ENCODE measurements around the gene VAV3. TPM values are rescaled to one million over a fixed set of nuclear protein-coding genes. Genes with fewer than 3 reads are reported as not detected.
"Not testable (repeated sequence)": the region's sequence is repeated elsewhere in the genome, so short reads cannot be mapped to it uniquely, and the experiment has no call there.

Gene VAV3
- total RNA-seq, 1 donor from 2014 or later, result 12.3 TPM

DNA sequence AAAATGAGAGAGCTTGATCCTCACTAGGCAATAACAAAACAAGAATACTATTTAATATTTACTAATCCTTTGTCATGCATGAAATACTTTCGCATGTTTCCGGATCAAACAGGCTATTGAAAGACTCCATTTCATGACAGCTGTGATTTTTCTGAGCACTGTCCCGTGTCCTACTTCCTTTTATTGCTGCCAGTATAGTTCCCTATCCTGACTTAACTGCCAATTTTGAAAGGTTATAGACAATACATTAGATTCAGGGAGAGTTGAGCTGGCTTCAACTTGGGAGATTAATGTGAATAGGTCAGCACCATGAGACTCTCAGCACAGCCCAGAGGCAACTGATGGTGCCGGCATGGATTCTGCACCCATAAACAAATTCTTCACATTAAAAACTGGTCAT is 225.8 kb downstream of the VAV3 start:
- TF ChIP-seq, protein P1, sequence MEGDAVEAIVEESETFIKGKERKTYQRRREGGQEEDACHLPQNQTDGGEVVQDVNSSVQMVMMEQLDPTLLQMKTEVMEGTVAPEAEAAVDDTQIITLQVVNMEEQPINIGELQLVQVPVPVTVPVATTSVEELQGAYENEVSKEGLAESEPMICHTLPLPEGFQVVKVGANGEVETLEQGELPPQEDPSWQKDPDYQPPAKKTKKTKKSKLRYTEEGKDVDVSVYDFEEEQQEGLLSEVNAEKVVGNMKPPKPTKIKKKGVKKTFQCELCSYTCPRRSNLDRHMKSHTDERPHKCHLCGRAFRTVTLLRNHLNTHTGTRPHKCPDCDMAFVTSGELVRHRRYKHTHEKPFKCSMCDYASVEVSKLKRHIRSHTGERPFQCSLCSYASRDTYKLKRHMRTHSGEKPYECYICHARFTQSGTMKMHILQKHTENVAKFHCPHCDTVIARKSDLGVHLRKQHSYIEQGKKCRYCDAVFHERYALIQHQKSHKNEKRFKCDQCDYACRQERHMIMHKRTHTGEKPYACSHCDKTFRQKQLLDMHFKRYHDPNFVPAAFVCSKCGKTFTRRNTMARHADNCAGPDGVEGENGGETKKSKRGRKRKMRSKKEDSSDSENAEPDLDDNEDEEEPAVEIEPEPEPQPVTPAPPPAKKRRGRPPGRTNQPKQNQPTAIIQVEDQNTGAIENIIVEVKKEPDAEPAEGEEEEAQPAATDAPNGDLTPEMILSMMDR (conservative IDR thresholded peaks at IDR 0.05), result no peak
- Mint-ChIP-seq H3K9me3 (no peaks in the 10 kb centered on the region), H3K27me3 (no peaks in the 10 kb centered on the region), H3K4me3 (peak overlapping the region; percentile 3), H3K36me3 (peaks cover 5% of the 10 kb centered on the region), H3K4me1 (ENCODE audit: unreplicated experiment) (peaks cover 9% of the 10 kb centered on the region), H3K27ac (peak overlapping the region; percentile 68)
- DNase-seq (ENCODE audit: extremely low spot score, unreplicated experiment), result no peak

DNA sequence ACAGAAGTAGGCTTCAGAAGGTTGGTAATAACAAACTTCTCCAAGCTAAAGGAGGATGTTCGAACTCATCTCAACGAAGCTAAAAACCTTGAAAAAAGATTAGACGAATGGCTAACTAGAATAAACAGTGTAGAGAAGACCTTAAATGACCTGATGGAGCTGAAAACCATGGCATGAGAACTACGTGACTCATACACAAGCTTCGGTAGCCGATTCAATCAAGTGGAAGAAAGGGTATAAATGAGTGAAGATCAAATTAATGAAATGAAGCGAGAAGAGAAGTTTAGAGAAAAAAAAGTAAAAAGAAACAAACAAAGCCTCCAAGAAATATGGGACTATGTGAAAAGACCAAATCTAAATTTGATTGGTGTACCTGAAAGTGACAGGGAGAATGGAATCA is 231.6 kb downstream of the VAV3 start:
- H3K27ac Mint-ChIP-seq; H3K36me3 Mint-ChIP-seq; H3K4me3 Mint-ChIP-seq; H3K9me3 Mint-ChIP-seq; H3K27me3 Mint-ChIP-seq; DNase-seq (ENCODE audit: extremely low spot score, unreplicated experiment); H3K4me1 Mint-ChIP-seq (ENCODE audit: unreplicated experiment): not testable (repeated sequence)

DNA sequence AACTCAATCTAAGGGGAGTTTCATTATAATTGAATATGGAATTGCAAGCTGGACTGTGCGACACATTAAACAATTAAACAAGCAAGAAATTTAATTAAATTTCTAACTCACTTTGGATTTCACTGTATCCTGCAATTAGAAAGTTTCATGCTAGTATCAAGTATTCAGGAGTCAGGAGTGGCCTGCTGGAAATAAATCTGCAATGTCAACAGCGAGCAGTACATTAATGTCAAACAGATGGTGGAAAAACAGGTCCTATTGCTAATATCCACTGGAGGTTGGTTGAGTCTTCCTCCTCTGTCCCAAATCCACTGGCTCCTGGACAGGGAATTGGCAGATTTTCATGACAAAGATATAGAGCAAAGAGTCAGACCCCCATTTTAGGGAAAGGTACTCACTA is 237.1 kb downstream of the VAV3 start:
- Mint-ChIP-seq H3K36me3 (no peaks in the 10 kb centered on the region), H3K4me3 (no peak overlapping the region), H3K9me3 (peaks cover 6% of the 10 kb centered on the region), H3K27ac (no peak overlapping the region), H3K27me3 (no peaks in the 10 kb centered on the region), H3K4me1 (ENCODE audit: unreplicated experiment) (peaks cover 9% of the 10 kb centered on the region)
- no peak for DNase-seq (ENCODE audit: extremely low spot score, unreplicated experiment)
- TF ChIP-seq, protein P1 (conservative IDR thresholded peaks at IDR 0.05), result no peak

DNA sequence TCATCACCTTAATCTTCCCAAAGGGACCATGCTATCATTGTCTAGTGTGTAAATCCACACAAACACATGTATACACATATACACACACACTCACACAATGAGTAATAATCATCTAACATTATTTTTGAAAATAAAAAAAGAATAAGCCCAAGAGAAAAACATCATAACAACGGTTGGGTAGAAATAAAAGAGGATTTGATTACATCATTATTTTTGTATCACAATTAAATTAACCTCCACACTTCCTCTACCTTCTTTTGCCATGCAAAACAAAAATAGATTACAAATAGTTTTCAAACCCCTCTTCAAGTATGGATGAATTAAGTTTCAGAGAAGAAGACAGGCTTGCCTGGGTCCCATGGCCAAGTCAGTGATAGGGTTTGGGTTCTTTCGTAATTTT is 238.1 kb downstream of the VAV3 start:
- TF ChIP-seq, protein P1 (conservative IDR thresholded peaks at IDR 0.05), result no peak
- peaks cover 9% of the 10 kb centered on the region for H3K4me1 Mint-ChIP-seq (ENCODE audit: unreplicated experiment)
- H3K27ac Mint-ChIP-seq, result no peak overlapping the region
- no peaks in the 10 kb centered on the region for H3K36me3 Mint-ChIP-seq
- no peak for DNase-seq (ENCODE audit: extremely low spot score, unreplicated experiment)
- H3K27me3 Mint-ChIP-seq, result no peaks in the 10 kb centered on the region
- H3K4me3 Mint-ChIP-seq, result no peak overlapping the region
- H3K9me3 Mint-ChIP-seq, result peaks cover 6% of the 10 kb centered on the region

DNA sequence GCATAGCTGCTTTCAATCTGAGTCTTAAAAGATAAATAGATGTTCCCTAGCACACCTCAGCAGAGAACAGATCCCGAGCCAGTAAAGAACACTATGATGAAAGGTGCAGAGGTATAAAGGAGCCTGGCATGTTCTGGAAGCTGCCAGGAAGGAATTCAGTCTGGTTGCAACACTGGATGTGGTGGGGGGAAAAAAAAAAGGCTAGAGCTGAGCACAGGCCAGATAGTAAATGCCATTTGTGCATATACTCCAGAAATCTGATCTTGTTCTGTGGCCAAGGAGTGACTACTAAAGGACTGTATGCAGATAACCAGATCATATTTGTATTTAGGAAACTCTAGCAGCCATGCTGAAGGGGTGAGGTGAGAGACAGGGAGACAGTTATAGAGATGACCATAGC is 240.3 kb downstream of the VAV3 start:
- H3K36me3 Mint-ChIP-seq, result no peaks in the 10 kb centered on the region
- no peak overlapping the region for H3K4me3 Mint-ChIP-seq
- TF ChIP-seq, protein P1 (conservative IDR thresholded peaks at IDR 0.05), result no peak
- H3K9me3 Mint-ChIP-seq, result peaks cover 6% of the 10 kb centered on the region
- DNase-seq (ENCODE audit: extremely low spot score, unreplicated experiment), result no peak
- no peak overlapping the region for H3K27ac Mint-ChIP-seq
- no peaks in the 10 kb centered on the region for H3K27me3 Mint-ChIP-seq
- H3K4me1 Mint-ChIP-seq (ENCODE audit: unreplicated experiment), result peaks cover 9% of the 10 kb centered on the region

DNA sequence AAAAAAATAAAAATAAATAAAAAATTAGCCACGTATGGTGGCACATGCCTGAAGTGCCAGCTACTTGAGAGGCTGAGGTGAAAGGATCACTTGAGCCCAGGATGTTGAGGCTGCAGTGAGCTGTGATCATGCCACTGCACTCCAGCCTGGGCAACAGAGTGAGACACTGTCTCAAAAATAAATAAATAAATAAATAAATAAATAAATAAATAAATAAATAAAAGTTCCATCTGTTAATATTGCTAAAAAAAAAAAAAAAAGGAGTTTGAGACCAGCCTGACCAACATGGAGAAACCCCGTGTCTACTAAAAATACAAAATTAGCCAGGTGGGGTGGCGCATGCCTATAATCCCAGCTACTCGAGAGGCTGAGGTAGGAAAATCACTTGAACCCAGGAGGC is 244.8 kb downstream of the VAV3 start:
- not testable (repeated sequence) for DNase-seq (ENCODE audit: extremely low spot score, unreplicated experiment); H3K4me3 Mint-ChIP-seq; H3K4me1 Mint-ChIP-seq (ENCODE audit: unreplicated experiment); H3K9me3 Mint-ChIP-seq; H3K27ac Mint-ChIP-seq; H3K27me3 Mint-ChIP-seq; H3K36me3 Mint-ChIP-seq

DNA sequence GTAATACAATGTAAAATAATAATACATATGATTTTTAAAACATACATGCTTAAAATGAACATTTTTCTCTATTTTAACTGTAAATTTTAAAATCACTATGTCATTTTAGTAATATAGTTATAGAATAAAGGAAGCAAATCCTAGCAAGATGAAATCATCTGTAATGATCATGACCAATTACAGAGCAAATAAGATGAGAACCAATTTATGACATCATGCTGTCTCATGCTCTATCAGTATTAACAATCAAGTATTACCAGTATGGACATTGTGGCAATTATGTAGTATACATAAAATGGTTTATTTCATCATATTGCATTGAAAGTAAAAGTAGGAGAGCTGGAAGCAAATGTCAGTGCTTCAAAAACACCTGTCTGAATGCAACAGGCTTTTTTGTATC is 255.0 kb downstream of the VAV3 start:
- Mint-ChIP-seq H3K4me3 (no peak overlapping the region), H3K27ac (no peak overlapping the region), H3K27me3 (no peaks in the 10 kb centered on the region), H3K36me3 (no peaks in the 10 kb centered on the region), H3K4me1 (ENCODE audit: unreplicated experiment) (no peaks in the 10 kb centered on the region), H3K9me3 (no peaks in the 10 kb centered on the region)
- TF ChIP-seq, protein P1 (conservative IDR thresholded peaks at IDR 0.05), result no peak
- DNase-seq (ENCODE audit: extremely low spot score, unreplicated experiment), result no peak
